Colonic mucosa (tissue), 4 donors: ENCODE results near the gene THSD4. TPM values are rescaled to one million over a fixed set of nuclear protein-coding genes. Genes with fewer than 3 reads are reported as not detected.
A peak's percentile ranks its signal among the peaks of the same experiment; 100 is the strongest.

Source experiments
- DNase-seq: peaks from one replicate; pipeline ENCODE4 v3.0.0-alpha.2; 2020
- H3K27ac ChIP-seq: fragments of 200-600 bp; one replicate; pipeline ENCODE4 v1.8.0; 2021
- H3K27me3 ChIP-seq: fragments of 200-600 bp; one replicate; pipeline ENCODE4 v1.8.0; 2021
- H3K36me3 ChIP-seq: fragments of 200-600 bp; one replicate; pipeline ENCODE4 v1.8.0; 2021
- H3K4me1 ChIP-seq: fragments of 200-600 bp; one replicate; pipeline ENCODE4 v1.8.0; 2021; ENCODE audit warnings: mild to moderate bottlenecking
- H3K4me3 ChIP-seq: fragments of 200-600 bp; one replicate; pipeline ENCODE4 v1.8.0; 2021
- H3K9ac ChIP-seq, 2 donors: one replicate each; pipeline ENCODE4 v1.7.0; 2013; ENCODE audit warnings: control low read depth in 2 of 2, low read depth in 2 of 2, low read length in 2 of 2
- H3K9me3 ChIP-seq: fragments of 200-600 bp; one replicate; pipeline ENCODE4 v1.8.0; 2021
- CTCF ChIP-seq: fragments of 200-600 bp; IDR thresholded peaks from one replicate; pipeline ENCODE4 v1.8.0; 2022; ENCODE audit warnings: antibody characterized with exemption, mild to moderate bottlenecking
- intact Hi-C: fragments of 100-400 bp; cut with DNase I; formaldehyde crosslinking; loops from one replicate; pipeline ENCODE4 v1.14.1; 2022
- total RNA-seq, 2 donors: library from RNA; stranded (reverse); fragmentation: NEBNext Ultra II Directional in 1 of 2; extraction: Animal tissue kit (Norgen Biotek cat#: 25700) in 1 of 2; gene quantifications; one replicate each; pipeline ENCODE4 v1.2.1, GENCODE V29; 2021
- donor health status: healthy.
- donor health status: DM: no; HTN: no; CAD: no.
- donor health status: DM: no; HTN: no; CAD: no.

THSD4 gene
- total RNA-seq, 2 donors from 2014 or later: 18.8 to 23.5 TPM

- no peak overlapping the region for H3K27ac ChIP-seq
- H3K4me3 ChIP-seq: no peak overlapping the region
- H3K9ac ChIP-seq: no peak overlapping the region
- no peaks in the 10 kb centered on the region for H3K4me1 ChIP-seq
- H3K36me3 ChIP-seq: no peaks in the 10 kb centered on the region
- H3K27me3 ChIP-seq: no peaks in the 10 kb centered on the region
- no peaks in the 10 kb centered on the region for H3K9me3 ChIP-seq
- peak; percentile 59 for DNase-seq
- no peak for TF ChIP-seq CTCF
- intact Hi-C loops: no loop called here
Measured at GRCh38 chr15:71136793-71137518, 21.7 kb downstream of the THSD4 start.

- no peaks in the 10 kb centered on the region for H3K36me3 ChIP-seq
- no peaks in the 10 kb centered on the region for H3K27me3 ChIP-seq
- intact Hi-C loops: no loop called here
- no peaks in the 10 kb centered on the region for H3K4me1 ChIP-seq
- no peak for DNase-seq
- no peak for TF ChIP-seq CTCF
- H3K9ac ChIP-seq: no peak overlapping the region
- H3K4me3 ChIP-seq: no peak overlapping the region
- H3K27ac ChIP-seq: no peak overlapping the region
- H3K9me3 ChIP-seq: no peaks in the 10 kb centered on the region
Measured at GRCh38 chr15:71138473-71138872, 23.2 kb downstream of the THSD4 start.

- no peaks in the 10 kb centered on the region for H3K9me3 ChIP-seq
- no peak for TF ChIP-seq CTCF
- no peak for DNase-seq
- no peak overlapping the region for H3K27ac ChIP-seq
- no peak overlapping the region for H3K4me3 ChIP-seq
- H3K36me3 ChIP-seq: no peaks in the 10 kb centered on the region
- intact Hi-C loops: no loop called here
- H3K9ac ChIP-seq: no peak overlapping the region
- no peaks in the 10 kb centered on the region for H3K27me3 ChIP-seq
- H3K4me1 ChIP-seq: no peaks in the 10 kb centered on the region
Measured at GRCh38 chr15:71139241-71139640, 24.0 kb downstream of the THSD4 start.

GRCh38 chr15:71141572-71141971 is 26.3 kb downstream of the THSD4 start:
- H3K36me3 ChIP-seq: no peaks in the 10 kb centered on the region
- no peak overlapping the region for H3K27ac ChIP-seq
- DNase-seq: no peak
- no peak overlapping the region for H3K9ac ChIP-seq
- no peak overlapping the region for H3K4me3 ChIP-seq
- H3K4me1 ChIP-seq: no peaks in the 10 kb centered on the region
- H3K9me3 ChIP-seq: no peaks in the 10 kb centered on the region
- H3K27me3 ChIP-seq: no peaks in the 10 kb centered on the region
- no peak for TF ChIP-seq CTCF
- intact Hi-C loops: no loop called here

- Histone ChIP-seq H3K4me3 (no peak overlapping the region), H3K9ac (no peak overlapping the region), H3K4me1 (no peaks in the 10 kb centered on the region), H3K36me3 (no peaks in the 10 kb centered on the region), H3K27ac (no peak overlapping the region), H3K9me3 (no peaks in the 10 kb centered on the region), H3K27me3 (no peaks in the 10 kb centered on the region)
- intact Hi-C loops: no loop called here
- no peak for TF ChIP-seq CTCF
- DNase-seq: no peak
Measured at GRCh38 chr15:71142780-71143179, 27.5 kb downstream of the THSD4 start.
